PC-9 (cell line): ENCODE measurements around the gene PRKCA.

Source experiments
- EZH2 ChIP-seq: fragments of 200-600 bp; sonication (generic); IDR thresholded peaks from 2 replicates; pipeline ENCODE4 v1.8.0; 2017; ENCODE audit warnings: antibody characterized with exemption, low read depth
- TF ChIP-seq, protein P1 (sequence below): fragments of 200-600 bp; sonication (generic); conservative IDR thresholded peaks from 2 replicates; pipeline ENCODE4 v1.6.1; 2017; ENCODE audit warnings: mixed run types, antibody characterized with exemption, mild to moderate bottlenecking, moderate library complexity

- TF ChIP-seq, protein P1, sequence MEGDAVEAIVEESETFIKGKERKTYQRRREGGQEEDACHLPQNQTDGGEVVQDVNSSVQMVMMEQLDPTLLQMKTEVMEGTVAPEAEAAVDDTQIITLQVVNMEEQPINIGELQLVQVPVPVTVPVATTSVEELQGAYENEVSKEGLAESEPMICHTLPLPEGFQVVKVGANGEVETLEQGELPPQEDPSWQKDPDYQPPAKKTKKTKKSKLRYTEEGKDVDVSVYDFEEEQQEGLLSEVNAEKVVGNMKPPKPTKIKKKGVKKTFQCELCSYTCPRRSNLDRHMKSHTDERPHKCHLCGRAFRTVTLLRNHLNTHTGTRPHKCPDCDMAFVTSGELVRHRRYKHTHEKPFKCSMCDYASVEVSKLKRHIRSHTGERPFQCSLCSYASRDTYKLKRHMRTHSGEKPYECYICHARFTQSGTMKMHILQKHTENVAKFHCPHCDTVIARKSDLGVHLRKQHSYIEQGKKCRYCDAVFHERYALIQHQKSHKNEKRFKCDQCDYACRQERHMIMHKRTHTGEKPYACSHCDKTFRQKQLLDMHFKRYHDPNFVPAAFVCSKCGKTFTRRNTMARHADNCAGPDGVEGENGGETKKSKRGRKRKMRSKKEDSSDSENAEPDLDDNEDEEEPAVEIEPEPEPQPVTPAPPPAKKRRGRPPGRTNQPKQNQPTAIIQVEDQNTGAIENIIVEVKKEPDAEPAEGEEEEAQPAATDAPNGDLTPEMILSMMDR, result no peak
- no peak for TF ChIP-seq EZH2
Measured at GRCh38 chr17:66860204-66860603, 557.8 kb downstream of the PRKCA start.
